ENCODE data around the gene MKRN2OS. TPM values are rescaled to one million over a fixed set of nuclear protein-coding genes. Genes with fewer than 3 reads are reported as not detected.

Gene MKRN2OS
- polyA plus RNA-seq, 4 donors = 0.67 to 2.4 (median 1.3) TPM

DNA sequence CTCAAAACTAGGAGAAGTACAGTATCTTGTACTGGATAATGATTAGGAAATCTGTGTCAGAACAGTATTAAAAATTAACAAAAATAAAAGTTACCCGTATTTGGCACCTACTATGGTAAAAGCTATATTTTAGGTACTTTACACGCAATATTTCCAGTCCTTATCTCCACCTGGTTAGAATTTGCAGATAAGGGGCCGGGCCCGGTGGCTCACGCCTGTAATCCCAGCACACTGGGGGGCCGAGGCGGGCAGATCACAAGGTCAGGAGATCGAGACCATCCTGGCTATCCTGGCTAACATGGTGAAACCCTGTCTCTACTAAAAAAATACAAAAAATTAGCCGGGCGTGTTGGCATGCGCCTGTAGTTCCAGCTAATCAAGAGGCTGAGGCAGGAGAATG, 28.4 kb downstream of the MKRN2OS start:
- no peak for DNase-seq (ENCODE audit: low read depth in 4 of 4, low spot score in 3 of 4)

DNA sequence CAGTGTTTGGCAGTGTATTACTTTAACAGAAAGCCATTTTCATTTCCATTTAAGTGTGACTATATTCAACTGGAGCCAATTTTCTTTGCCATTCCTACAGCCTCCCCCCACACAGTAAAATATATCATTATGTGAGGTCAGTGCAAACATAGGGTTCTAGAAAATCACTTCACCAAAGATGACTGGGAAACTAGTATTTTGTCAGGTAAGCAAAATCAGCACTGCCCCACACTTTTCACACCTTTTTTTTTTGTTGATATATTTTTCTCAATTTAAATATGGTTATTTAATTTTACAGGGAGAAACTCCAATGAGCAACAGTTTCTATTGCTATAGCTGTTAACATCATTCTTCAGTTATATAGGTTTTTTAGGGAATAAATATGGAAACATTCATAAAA, 29.7 kb downstream of the MKRN2OS start:
- DNase-seq (ENCODE audit: low read depth in 4 of 4, low spot score in 3 of 4) = no peak

DNA sequence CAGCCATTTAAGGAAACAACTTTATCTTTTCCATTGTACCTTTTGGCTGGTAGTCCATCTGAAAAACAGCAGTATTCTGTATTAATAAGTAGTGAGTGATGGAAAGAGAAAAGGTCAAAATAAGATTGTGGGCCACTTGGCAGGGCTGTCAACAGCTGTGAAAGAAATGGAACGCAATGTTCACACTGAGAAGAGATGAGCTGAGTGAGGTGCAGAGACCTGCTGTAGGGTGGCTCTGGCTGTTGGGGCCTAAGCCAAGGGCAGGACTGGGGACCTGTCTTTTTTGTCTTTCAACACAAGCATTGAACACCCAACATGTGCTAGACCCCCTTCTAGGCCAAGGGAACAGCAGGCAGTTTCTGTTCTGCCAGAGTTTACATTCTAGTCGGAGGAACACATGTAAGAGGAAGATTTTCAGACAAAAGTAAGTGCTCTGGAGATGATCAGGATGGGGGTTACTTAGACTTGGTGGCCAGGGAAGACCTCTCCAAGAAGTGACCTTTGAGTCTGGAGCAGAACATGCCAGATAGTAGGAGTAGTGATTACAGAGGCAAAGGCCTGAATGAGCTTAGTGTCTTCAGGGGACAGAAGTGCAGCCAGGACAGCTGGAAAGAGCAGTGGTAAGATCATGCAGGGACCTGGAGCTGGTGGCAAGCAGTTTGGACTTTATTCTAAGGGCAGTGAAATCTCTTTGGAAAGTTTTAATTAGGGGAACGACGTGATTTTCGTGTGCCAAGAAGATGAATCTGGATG, 31.4 kb downstream of the MKRN2OS start:
- no peak for DNase-seq (ENCODE audit: low read depth in 4 of 4, low spot score in 3 of 4)

DNA sequence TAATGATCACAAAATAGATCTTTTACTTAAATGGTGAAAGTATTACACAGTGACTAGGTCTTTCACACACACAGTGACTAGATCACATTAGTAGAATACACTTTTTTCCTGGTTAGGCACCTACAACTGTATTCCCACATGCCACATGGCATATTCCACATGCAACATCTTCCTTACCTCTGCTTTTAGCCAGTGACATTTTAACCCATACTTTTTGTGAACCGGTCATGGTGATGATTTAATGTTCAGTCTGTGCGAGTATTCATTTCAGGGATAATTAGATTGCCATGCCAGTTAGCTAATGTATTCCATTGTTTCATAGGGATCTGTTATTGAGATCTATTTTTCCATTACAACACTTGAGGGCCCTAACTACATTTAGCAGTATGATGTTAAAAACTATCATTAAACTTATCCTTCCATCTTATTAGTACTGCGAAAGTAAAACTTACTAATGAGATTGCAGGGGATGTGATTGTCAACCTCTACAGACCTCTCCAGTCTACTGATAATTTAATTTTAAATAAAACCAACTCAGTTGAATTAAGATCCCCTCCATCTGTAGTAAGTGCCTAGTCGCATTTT, 32.7 kb downstream of the MKRN2OS start:
- no peak for DNase-seq (ENCODE audit: low read depth in 4 of 4, low spot score in 3 of 4)

DNA sequence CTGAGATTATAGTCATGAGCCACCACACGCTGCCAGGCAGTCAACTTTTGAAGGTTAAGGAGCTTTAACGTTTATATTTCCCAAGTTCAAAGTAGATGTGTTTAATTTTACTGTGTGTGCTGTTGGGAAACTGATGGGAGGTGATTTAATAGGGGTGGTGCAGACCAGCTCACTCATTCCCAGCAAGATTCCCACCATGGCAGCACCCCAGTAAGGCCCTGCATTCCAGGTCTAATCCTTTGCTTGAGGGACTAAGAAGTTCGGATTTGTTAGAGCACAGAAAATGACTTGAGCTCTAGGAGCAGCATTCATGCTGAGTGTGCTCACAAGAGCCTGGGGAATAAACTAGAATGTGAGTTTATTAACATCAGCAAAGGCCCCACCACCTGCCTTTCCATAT, 35.8 kb downstream of the MKRN2OS start:
- DNase-seq (ENCODE audit: low read depth in 4 of 4, low spot score in 3 of 4) = no peak

DNA sequence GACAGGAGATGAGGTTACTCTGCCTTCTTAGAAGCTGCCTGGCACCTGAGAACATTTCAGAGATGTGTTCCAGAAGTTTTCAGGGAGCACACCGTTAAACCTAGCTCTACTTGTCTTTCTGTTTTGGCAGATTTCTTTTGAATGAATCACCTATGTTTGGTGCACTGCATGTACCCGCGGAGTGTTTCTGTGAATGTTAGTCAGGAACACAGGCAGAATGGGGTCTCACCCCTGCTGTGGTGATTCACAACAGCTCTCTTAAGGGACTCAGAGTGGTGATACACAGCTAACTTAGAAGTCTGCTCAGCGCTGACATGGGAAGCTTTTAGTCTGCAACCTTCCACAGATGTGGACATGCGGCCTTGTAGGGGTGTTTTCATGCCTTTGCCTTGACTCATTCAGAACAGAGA, 37.0 kb downstream of the MKRN2OS start:
- DNase-seq (ENCODE audit: low read depth in 4 of 4, low spot score in 3 of 4) = no peak

DNA sequence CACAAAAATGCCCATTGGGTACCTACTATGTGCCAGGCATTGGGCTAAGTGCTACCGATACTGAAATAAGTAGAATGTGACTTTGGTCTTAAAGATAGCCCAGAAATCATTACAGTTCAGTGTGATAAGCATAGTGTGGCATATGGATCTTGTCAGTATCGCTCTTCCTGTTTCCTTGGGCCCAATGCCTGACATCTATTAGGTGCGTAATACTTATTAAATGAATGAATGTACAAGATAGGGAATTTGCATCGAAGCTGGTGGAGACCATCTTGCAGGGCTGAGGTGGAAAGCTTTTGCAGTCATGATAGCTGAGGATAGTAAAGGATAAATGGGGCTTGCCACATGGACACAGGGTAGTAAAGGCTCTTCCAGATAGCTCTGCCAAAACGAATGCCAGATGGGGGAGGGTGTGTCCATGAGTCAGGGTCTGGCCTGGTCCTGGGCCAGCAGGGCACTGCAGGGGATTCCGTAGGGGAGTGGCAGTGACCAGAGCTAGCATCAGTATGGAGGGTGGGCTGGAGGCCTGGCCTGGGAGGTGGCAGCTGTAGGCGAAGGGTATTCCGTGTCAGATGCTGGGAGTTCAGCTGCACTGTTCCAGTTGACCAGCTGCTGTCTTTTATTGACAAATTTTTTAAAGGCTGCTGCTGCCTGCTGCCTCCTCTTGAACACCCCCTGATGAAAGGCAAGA, 37.6 kb downstream of the MKRN2OS start:
- no peak for DNase-seq (ENCODE audit: low read depth in 4 of 4, low spot score in 3 of 4)

DNA sequence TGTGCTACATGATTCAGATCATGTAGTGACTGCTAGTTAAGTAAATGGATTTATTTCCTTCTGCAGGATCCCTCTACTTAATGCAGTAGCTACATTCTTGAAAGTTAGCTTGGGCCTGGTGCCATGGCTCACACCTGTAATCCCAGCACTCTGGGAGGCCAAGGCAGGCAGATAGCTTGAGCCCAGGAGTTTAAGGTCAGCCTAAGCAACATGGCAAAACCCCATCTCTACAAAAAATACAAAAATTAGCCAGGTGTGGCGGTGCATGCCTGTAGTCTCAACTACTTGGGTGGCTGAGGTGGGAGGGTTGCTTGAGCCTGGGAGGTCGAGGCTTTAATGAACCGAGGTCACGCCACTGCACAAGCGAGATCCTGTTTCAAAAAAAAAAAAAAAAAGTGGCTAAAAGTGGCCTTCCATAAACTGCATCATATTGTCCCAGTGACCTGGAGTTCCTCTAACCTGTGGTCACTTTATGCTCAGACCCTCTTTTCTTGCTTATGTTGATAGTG, 39.0 kb downstream of the MKRN2OS start:
- no peak for DNase-seq (ENCODE audit: low read depth in 4 of 4, low spot score in 3 of 4)

DNA sequence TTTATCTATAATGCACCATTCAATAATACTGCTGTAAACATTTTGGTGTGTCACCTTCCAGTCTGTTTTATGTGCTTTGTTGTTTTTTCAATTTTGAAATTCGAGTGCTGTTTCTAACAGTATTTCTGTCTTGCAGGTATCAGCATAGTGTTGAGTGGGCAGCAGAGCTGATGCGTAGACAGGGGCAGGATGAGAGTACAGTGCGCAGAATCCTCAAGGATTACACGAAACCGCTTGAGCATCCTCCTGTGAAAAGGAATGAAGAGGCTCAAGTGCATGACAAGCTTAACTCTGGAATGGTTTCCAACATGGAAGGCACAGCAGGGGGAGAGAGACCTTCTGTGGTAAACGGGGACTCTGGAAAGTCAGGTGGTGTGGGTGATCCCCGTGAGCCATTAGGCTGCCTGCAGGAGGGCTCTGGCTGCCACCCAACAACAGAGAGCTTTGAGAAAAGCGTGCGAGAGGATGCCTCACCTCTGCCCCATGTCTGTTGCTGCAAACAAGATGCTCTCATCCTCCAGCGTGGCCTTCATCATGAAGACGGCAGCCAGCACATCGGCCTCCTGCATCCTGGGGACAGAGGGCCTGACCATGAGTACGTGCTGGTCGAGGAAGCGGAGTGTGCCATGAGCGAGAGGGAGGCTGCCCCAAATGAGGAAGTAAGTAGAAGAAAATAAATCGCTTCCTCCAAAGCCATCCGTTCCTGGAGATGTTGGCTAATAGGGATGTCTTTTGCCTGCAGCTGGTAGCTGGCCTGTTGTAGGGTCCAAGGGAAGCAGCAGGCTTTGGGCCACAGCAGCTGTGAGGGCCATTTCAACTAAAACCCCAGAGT, 42.0 kb downstream of the MKRN2OS start:
- no peak for DNase-seq (ENCODE audit: low read depth in 4 of 4, low spot score in 3 of 4)

DNA sequence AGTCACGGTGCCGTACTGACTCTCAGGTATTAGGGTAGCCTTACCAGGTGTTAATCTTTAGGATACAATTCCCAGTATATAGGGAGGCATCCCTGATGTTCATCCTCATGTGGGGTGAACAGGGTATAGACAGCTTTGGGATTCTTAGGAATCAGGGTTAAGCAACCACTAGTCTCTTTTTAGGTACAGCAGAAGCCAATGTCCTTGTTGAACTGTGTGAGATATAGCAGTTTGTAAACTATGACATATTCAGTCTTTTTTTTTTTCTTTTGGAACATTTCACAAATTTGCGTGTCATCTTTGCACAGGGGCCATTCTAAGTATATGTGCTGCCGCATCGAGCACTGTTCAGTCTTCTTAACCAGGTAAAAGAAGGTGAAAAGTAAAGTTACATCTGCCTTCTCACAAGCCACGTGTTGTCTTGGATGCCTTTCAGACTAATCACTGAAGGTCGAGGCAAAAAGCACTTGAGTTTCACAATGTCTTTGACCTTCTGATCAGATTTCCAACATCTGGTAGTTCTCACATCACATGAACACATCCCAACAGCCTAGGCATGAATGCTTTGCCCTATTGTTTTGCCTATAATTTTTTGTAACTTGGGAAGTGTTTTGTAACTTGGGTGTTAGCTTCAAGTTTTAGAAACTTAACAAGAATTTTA, 43.8 kb downstream of the MKRN2OS start:
- DNase-seq (ENCODE audit: low read depth in 4 of 4, low spot score in 3 of 4) = no peak

DNA sequence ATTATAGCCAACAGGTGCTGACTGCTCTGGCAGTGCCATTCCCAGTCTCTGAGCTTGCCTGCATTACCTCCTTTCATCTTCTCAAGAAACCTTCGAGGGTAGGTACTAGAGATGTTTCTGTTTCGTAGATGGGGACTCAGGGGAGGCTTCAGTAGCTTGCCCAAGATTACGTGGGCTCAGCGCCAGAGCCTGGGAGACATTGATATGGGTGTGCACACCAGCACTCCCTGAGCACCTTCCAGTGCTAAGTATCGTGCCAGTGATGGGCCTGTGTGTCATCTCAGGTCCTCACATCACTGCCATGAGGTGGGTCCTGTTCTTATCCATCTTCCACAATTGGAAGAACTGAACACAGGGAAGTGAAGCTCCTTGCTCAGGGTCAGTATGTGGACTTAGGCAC, 45.8 kb downstream of the MKRN2OS start:
- DNase-seq (ENCODE audit: low read depth in 4 of 4, low spot score in 3 of 4) = no peak

DNA sequence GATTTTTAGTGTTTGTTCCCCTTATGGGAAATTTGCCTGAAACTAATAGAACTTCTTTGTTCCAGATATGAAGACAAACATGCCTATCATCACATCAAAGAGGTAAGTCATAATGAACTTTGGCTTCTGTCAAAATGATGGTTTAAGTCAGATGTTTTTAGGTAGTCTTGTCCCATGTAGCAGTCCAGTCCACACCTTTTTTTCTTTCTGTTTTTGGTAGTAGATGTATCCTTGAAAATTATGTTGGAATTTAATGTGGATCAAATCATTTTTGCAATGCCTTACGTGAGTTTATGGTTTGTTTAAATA, 48.9 kb downstream of the MKRN2OS start:
- no peak for DNase-seq (ENCODE audit: low read depth in 4 of 4, low spot score in 3 of 4)

DNA sequence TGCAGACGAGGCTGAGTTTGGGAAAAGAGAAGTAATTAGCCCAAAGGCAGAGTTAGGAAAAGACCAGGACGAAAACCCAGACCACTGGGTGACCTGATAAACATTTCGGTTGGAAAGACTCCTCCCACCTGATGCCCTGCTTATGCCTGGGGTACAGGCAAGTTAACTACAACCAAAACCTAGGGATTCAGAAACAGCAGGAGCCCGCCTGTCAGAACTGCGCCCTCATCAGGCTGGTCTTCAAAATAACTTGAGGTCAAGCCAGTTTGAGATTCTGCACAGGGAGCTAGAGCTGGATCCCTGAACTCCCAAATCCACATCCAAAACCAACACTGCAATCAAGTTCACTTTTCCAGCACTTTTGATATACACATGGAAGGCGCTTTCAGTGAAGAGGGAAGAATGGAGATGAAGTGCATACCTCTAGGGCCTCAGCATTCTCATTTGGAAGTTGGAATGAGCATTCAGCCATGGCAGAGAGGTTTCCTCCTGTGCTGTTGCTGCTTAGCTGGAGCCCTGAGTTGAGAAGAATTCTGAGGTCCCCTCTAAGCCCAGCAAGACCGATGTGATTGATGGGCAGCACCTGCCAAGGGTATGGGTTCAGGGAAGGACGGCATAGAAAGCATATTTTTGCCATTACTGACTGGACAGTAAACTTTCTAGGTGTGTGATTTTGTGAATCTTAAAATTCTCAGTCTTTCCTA, 49.4 kb downstream of the MKRN2OS start:
- DNase-seq (ENCODE audit: low read depth in 4 of 4, low spot score in 3 of 4) = no peak

DNA sequence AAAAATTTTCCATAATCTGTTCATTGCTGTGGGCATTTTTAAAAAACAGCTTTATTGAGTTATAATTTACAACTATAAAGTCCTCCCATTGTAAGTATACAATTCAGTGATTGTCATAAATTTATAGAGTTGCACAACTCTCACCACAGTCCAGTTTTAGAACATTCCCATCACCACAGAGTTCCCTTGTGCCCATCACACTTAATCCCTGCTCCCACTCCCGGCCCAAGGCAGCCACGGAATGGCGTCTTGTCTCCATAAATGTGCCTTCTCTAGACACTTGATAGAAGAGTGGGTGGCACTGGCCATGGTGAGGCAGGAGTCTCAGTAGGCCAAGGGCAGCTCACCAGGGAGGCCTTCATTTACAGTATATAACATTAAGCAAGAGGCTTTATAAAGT, 54.8 kb downstream of the MKRN2OS start:
- DNase-seq (ENCODE audit: low read depth in 4 of 4, low spot score in 3 of 4) = no peak

DNA sequence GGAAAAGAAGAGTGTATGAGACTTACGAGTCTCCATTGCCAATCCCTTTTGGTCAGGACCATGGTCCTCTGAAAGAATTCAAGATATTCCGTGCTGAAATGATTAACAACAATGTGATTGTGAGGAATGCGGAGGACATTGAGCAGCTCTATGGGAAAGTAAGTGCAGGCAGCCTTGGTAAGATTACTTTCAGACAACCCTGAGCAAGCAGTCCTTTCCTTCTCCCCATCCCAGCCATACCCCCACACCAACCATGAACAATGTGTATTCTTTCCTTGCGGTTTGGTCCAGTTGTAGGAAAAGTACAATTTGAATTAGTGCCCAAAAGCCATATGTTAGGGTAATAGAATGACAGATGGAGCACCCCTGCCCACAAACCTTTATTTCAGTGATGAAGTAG, 55.5 kb downstream of the MKRN2OS start:
- DNase-seq (ENCODE audit: low read depth in 4 of 4, low spot score in 3 of 4) = no peak

Other genes with a start within 250 kb of the MKRN2OS start
- gene TSEN2, start 61.0 kb downstream of the MKRN2OS start, polyA plus RNA-seq (ENCODE audit: insufficient read length in 4 of 4) = 10 to 100 TPM; 18.9 to 28.0 (median 22.1) TPM
- 10 to 100 TPM; 45.3 to 51.9 (median 46.8) TPM for gene MKRN2, start 11.6 kb upstream of the MKRN2OS start, polyA plus RNA-seq (ENCODE audit: insufficient read length in 4 of 4)
- 100 to 1,000 TPM in 3 of 4 donors, 10 to 100 TPM in 1; 99.4 to 144 (median 112) TPM for gene RAF1, start 118.6 kb upstream of the MKRN2OS start, polyA plus RNA-seq (ENCODE audit: insufficient read length in 4 of 4)
- gene TMEM40, start 213.8 kb upstream of the MKRN2OS start, polyA plus RNA-seq (ENCODE audit: insufficient read length in 4 of 4) = 1 to 10 TPM in 3 of 4 donors, under 1 TPM in 1; 0.38 to 3.4 (median 1.7) TPM

Data from left renal pelvis (tissue), 4 donors.